Stimulated activated CD4-positive, alpha-beta T cell treated with anti-CD3 and anti-CD28 coated beads, Interleukin-2, amount 100 ng/mL, for 48 hours (primary cell): ENCODE data around the gene BMP7.

ENCODE experiments used
- DNase-seq, 2 donors: peaks; one replicate each; pipeline ENCODE4 v3.0.0-alpha.2; 2020

Gene BMP7

GRCh38 chr20:57266291-57267157 lies at the start of gene BMP7:
BMP7 (minus strand) TSS chr20:57266641; CDS start chr20:57266122, 519 bp downstream.
- DNase-seq = no peak

- DNase-seq = no peak
These were observed 49.6 kb upstream of the BMP7 start for GRCh38 chr20:57315976-57316480.

GRCh38 chr20:57315083-57315975 lies 48.9 kb upstream of the BMP7 start:
- DNase-seq = no peak

GRCh38 chr20:57313951-57314350 lies 47.5 kb upstream of the BMP7 start:
- no peak for DNase-seq

GRCh38 chr20:57313230-57313629 lies 46.8 kb upstream of the BMP7 start:
- DNase-seq = no peak

GRCh38 chr20:57312138-57312537 lies 45.7 kb upstream of the BMP7 start:
- DNase-seq = no peak

GRCh38 chr20:57310821-57311514 lies 44.5 kb upstream of the BMP7 start:
- no peak for DNase-seq

GRCh38 chr20:57309544-57310115 lies 43.2 kb upstream of the BMP7 start:
- no peak for DNase-seq

GRCh38 chr20:57308451-57309271 lies 42.2 kb upstream of the BMP7 start:
- no peak for DNase-seq

- DNase-seq = no peak
These were observed 40.3 kb upstream of the BMP7 start for GRCh38 chr20:57306747-57307146.

GRCh38 chr20:57301026-57301425 lies 34.6 kb upstream of the BMP7 start:
- DNase-seq = no peak

- no peak for DNase-seq
These were observed 32.0 kb upstream of the BMP7 start for GRCh38 chr20:57298457-57298856.

GRCh38 chr20:57294550-57294949 lies 28.1 kb upstream of the BMP7 start:
- no peak for DNase-seq

GRCh38 chr20:57293995-57294394 lies 27.6 kb upstream of the BMP7 start:
- no peak for DNase-seq

GRCh38 chr20:57292611-57293010 lies 26.2 kb upstream of the BMP7 start:
- DNase-seq = no peak

- DNase-seq = no peak
These were observed 25.3 kb upstream of the BMP7 start for GRCh38 chr20:57291694-57292093.

GRCh38 chr20:57291003-57291402 lies 24.6 kb upstream of the BMP7 start:
- DNase-seq = no peak

- DNase-seq = no peak
These were observed 23.7 kb upstream of the BMP7 start for GRCh38 chr20:57290178-57290484.

- no peak for DNase-seq
These were observed 23.1 kb upstream of the BMP7 start for GRCh38 chr20:57289391-57290177.

GRCh38 chr20:57288651-57289277 lies 22.3 kb upstream of the BMP7 start:
- DNase-seq = no peak

- DNase-seq = no peak
These were observed 21.5 kb upstream of the BMP7 start for GRCh38 chr20:57287901-57288300.
